Measurements from ENCODE around the gene SHKBP1.
"Not testable (repeated sequence)": the region's sequence is repeated elsewhere in the genome, so short reads cannot be mapped to it uniquely, and the experiment has no call there.

Gene SHKBP1

DNA sequence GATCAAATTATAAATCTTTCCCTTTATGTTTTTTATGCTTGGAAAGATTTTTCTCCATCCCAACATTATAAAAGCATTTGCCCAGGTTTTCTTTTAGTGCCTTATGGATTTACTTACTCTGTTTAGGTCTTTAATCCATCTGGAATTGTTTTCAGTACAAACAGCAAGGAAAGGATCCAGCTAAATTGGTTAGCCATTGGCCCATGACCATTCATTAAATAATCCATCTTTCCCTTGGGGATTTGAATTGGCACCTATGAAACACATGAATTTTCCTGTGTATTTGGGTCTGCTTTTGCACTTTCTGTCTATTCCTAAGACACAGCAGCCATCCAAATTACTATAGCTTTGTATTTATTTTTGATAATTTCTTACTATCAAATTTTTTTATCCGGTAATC lies 28.8 kb upstream of the SHKBP1 start:
- DNase-seq (ENCODE audit: insufficient read length): no peak
- no peak for TF ChIP-seq POLR2A (IDR thresholded peaks at IDR 0.05; ENCODE audit: low read depth, low read length)
- no peak for TF ChIP-seq TAF1 (IDR thresholded peaks at IDR 0.05; ENCODE audit: borderline replicate concordance, low read depth, low read length)
- no peak for TF ChIP-seq POLR2AphosphoS5 (IDR thresholded peaks at IDR 0.05; ENCODE audit: low read depth, low read length)
- FAIRE-seq: no peak

DNA sequence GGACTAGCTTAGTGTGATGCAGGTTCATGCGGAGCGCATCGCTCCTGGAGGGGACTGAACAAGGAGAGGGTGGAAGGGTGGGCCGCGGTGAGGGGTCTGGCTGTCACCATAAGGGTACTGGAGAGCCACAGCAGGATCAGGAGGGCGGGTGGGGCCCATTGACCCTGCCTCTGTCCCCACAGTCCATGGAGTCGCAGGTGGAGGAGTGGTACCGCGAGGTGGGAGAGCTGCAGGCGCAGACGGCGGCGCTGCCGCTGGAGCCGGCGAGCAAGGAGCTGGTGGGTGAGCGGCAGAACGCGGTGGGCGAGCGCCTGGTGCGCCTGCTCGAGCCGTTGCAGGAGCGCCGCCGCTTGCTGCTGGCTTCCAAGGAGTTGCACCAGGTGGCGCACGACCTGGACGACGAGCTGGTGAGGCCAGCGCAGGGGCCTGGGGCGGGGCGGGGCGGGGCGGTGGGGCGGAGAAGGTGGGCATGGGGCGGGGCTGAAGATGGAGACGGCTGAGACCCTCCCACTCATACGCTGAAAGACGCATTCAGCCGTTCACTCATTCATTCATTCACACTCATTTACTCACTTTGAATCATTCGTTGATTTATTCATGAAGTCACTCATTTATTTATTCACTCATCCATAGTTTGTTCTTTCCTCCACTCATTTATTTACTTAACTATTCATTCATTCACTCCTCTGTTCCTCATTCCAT lies 27.5 kb upstream of the SHKBP1 start:
- FAIRE-seq (peak; percentile 83), DNase-seq (ENCODE audit: insufficient read length) (peak; percentile 72)
- TF ChIP-seq POLR2AphosphoS5 (IDR thresholded peaks at IDR 0.05; ENCODE audit: low read depth, low read length) (no peak), POLR2A (IDR thresholded peaks at IDR 0.05; ENCODE audit: low read depth, low read length) (no peak), TAF1 (IDR thresholded peaks at IDR 0.05; ENCODE audit: borderline replicate concordance, low read depth, low read length) (no peak)

DNA sequence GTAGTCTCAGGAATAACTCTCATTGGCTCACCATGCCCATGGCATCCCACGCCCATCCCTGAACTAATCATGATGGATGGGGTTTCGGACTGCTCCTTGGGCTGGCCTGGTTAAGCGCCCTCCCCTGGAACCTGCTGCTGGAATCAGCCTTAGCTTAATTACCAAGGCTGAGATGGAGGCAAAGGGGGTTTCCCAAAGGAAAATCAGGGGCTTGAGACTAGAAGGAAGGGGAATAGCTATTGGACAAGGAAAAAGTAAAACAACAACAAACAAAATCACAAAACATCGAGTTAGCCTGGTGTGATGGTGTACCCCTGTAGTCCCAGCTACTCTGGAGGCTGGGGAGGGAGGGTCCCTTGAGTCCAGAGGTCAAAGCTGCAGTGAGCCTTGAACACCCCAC lies 25.7 kb upstream of the SHKBP1 start:
- FAIRE-seq (no peak), DNase-seq (ENCODE audit: insufficient read length) (no peak)
- TF ChIP-seq POLR2A (IDR thresholded peaks at IDR 0.05; ENCODE audit: low read depth, low read length): no peak
- TF ChIP-seq POLR2AphosphoS5 (IDR thresholded peaks at IDR 0.05; ENCODE audit: low read depth, low read length): no peak
- no peak for TF ChIP-seq TAF1 (IDR thresholded peaks at IDR 0.05; ENCODE audit: borderline replicate concordance, low read depth, low read length)

DNA sequence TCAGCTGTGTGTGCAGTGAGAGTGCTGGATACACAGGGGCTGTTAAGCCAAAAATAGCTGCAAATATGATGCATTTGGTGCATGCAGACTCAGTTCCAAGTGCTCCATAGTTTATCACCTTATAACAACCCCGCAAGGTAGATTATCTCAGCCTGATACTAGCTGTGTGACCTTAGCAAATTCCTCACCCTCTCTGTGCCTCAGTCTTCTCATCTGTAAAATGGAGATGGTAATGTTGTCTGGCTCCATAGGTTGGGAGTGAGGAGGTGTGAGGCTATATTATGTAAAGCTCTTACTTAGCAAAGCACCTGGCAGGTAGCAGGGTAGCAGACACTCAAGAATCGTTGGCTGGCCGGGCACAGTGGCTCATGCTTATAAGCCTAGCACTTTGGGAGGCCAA lies 23.8 kb upstream of the SHKBP1 start:
- DNase-seq (ENCODE audit: insufficient read length) (no peak), FAIRE-seq (no peak)
- TF ChIP-seq POLR2A (IDR thresholded peaks at IDR 0.05; ENCODE audit: low read depth, low read length): no peak

DNA sequence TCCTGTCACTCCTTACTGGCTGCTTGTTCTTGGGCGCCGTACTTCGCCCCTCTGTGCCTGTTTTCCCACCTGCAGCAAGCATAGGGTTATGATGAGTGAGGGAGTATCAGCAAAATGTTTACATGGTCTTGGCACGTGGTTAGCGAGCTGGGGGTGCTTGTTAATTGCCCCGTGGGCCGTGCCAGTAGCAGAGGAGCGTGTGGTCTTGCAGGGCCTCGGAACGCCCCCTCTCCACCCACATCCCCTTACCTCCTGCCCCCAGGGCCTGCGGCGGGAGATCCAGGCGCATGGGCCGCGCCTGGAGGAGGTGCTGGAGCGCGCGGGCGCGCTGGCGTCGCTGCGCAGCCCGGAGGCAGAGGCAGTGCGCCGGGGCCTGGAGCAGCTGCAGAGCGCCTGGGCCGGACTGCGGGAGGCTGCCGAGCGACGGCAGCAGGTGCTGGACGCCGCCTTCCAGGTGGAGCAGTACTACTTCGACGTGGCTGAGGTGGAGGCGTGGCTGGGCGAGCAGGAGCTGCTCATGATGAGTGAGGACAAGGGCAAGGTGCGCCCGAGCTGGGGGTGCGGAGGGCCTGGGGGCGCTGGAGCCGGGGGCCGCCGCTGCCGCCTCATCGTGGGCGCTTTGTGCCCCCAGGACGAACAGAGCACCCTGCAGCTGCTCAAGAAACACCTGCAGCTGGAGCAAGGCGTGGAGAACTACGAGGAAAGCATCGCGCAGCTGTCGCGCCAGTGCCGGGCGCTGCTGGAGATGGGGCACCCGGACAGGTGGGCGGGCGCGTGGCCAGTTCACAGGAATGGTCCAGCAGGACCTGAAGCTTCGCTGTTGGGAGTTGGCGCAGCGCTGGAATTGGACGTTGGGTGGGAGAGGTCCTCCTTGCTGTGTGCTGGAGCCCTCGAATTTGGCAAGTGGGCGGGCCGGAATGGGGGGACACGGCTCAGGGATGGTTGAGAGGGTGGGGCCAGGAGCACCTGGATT lies 22.5 kb upstream of the SHKBP1 start:
- no peak for DNase-seq (ENCODE audit: insufficient read length)
- no peak for FAIRE-seq
- TF ChIP-seq TAF1 (IDR thresholded peaks at IDR 0.05; ENCODE audit: borderline replicate concordance, low read depth, low read length): no peak
- TF ChIP-seq POLR2A (IDR thresholded peaks at IDR 0.05; ENCODE audit: low read depth, low read length): no peak
- no peak for TF ChIP-seq POLR2AphosphoS5 (IDR thresholded peaks at IDR 0.05; ENCODE audit: low read depth, low read length)

DNA sequence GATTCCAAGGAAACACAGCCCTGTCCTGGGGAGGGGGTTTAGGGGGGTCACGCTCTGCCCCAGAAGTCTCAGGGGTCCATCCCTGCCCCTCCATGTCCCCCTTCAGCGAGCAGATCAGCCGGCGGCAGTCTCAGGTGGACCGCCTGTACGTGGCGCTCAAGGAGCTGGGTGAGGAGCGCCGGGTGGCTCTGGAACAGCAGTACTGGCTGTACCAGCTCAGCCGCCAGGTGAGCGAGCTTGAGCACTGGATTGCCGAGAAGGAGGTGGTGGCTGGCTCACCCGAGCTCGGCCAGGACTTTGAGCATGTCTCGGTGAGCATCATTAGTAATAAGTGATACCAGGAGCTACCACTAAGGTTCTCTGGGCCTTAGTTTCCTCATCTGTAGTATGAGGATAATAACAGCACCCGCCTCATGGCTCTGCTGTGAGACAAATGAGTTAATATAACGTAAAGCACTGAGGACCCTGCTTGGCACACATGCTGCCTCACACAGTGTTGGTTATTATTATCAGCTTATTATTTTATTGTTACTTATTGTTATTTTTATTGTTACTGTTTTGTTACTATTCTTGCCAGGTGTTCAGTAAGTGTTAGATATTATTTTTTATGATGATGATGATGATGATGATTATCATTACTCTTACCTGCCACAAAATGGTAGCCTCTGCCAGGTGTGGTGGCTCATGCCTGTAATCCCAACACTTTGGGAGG lies 20.5 kb upstream of the SHKBP1 start:
- DNase-seq (ENCODE audit: insufficient read length) (no peak), FAIRE-seq (no peak)
- no peak for TF ChIP-seq TAF1 (IDR thresholded peaks at IDR 0.05; ENCODE audit: borderline replicate concordance, low read depth, low read length)
- no peak for TF ChIP-seq POLR2A (IDR thresholded peaks at IDR 0.05; ENCODE audit: low read depth, low read length)
- no peak for TF ChIP-seq POLR2AphosphoS5 (IDR thresholded peaks at IDR 0.05; ENCODE audit: low read depth, low read length)

DNA sequence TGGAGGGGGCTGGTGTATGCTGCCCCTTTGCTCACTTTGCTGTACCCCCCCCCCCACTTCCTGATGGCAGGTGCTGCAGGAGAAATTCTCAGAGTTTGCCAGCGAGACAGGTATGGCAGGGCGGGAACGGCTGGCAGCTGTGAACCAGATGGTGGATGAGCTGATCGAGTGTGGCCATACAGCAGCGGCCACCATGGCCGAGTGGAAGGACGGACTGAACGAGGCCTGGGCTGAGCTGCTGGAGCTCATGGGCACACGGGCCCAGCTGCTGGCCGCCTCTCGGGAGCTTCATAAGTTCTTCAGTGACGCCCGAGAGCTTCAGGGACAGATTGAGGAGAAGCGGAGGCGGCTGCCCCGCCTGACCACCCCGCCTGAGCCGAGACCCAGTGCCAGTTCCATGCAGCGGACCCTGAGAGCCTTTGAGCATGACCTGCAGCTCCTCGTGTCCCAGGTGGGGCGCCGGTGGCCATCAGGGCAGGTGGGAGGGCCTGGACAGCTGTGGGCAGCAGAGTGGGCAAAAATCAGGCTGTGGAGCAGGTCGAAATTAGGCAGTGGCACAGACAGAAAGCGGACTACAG lies 19.6 kb upstream of the SHKBP1 start:
- DNase-seq (ENCODE audit: insufficient read length): no peak
- FAIRE-seq: no peak
- TF ChIP-seq TAF1 (IDR thresholded peaks at IDR 0.05; ENCODE audit: borderline replicate concordance, low read depth, low read length): no peak
- TF ChIP-seq POLR2AphosphoS5 (IDR thresholded peaks at IDR 0.05; ENCODE audit: low read depth, low read length): no peak
- no peak for TF ChIP-seq POLR2A (IDR thresholded peaks at IDR 0.05; ENCODE audit: low read depth, low read length)

DNA sequence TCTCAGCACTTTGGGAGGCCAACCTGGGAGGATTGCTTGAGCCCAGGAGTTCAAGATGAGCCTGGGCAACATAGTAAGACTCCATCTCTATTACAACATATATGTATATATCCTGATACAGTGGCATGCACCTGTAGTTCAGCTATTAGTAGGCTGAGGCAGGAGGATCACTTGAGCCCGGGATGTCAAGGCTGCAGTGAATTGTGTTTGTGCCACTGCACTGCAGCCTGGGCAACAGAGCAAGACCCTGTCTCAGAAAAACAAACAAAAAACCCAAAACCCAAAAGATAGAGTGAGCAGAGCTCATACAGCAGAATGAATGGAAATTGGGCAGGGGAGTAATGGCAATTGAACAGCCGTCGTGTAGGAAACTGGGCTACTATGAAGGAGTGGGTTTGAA lies 17.3 kb upstream of the SHKBP1 start:
- DNase-seq (ENCODE audit: insufficient read length): no peak
- FAIRE-seq: no peak
- no peak for TF ChIP-seq POLR2AphosphoS5 (IDR thresholded peaks at IDR 0.05; ENCODE audit: low read depth, low read length)
- no peak for TF ChIP-seq TAF1 (IDR thresholded peaks at IDR 0.05; ENCODE audit: borderline replicate concordance, low read depth, low read length)
- no peak for TF ChIP-seq POLR2A (IDR thresholded peaks at IDR 0.05; ENCODE audit: low read depth, low read length)

DNA sequence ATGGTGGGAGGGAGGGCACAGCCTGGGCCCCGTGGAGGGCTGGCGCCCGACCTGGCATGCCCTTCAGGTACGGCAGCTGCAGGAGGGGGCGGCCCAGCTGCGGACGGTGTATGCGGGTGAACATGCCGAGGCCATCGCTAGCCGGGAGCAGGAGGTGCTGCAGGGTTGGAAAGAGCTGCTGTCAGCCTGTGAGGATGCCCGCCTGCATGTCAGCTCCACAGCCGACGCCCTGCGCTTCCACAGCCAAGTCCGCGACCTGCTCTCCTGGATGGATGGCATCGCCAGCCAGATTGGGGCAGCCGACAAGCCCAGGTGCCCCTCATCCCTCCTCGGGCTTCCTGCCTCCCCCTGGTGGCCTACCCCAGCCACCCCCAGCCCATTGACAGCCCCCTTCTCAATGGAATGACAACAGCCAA lies 16.6 kb upstream of the SHKBP1 start:
- no peak for FAIRE-seq
- no peak for TF ChIP-seq POLR2AphosphoS5 (IDR thresholded peaks at IDR 0.05; ENCODE audit: low read depth, low read length)
- no peak for TF ChIP-seq TAF1 (IDR thresholded peaks at IDR 0.05; ENCODE audit: borderline replicate concordance, low read depth, low read length)
- TF ChIP-seq POLR2A (IDR thresholded peaks at IDR 0.05; ENCODE audit: low read depth, low read length): no peak
- DNase-seq (ENCODE audit: insufficient read length): no peak

DNA sequence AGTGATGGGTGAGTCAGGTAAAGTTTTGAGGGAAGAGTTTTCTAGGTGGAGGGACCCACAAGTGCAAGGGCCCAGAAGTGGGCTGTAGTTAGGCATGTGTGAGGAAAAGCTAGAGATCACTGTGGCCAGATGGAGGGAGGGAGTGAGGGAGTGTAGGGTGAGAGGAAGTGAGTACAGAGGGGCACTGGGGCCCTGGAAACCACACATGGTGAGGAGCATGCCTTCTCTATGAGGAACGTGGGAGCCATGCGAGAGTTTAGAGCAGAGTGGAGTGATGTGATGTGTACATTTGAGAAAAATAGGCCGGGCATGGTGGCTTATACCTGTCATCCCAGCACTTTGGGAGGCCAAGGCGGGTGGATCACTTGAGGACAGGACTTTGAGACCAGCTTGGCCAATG lies 14.7 kb upstream of the SHKBP1 start:
- DNase-seq (ENCODE audit: insufficient read length) (no peak), FAIRE-seq (no peak)
- TF ChIP-seq TAF1 (IDR thresholded peaks at IDR 0.05; ENCODE audit: borderline replicate concordance, low read depth, low read length) (no peak), POLR2AphosphoS5 (IDR thresholded peaks at IDR 0.05; ENCODE audit: low read depth, low read length) (no peak), POLR2A (IDR thresholded peaks at IDR 0.05; ENCODE audit: low read depth, low read length) (no peak)

DNA sequence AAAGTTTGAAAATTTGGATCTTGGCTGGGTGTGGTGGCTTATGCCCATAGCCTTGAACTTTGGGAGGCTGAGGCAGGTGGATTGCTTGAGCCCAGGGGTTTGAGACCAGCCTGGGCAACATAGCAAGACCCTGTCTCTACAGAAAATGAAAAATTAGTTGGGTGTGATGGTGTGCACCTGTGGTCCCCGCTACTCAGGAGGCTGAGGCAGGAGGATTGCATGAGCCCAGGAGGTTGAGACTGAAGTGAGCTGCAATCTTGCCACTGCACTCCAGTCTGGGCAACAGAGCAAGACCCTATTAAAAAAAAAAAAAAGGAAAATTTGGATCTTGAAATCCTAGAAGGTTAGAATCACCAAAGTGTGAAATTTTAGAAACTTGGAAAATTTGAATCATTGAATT lies 12.1 kb upstream of the SHKBP1 start:
- not testable (repeated sequence) for DNase-seq (ENCODE audit: insufficient read length); FAIRE-seq
